A549 (cell line): ENCODE results near the gene GDPD3. TPM values are rescaled to one million over a fixed set of nuclear protein-coding genes. Genes with fewer than 3 reads are reported as not detected.

Source experiments
- ATAC-seq, 2 experiments: fragments of 200-7000 bp in 1 of 2; fragments of >200 bp in 1 of 2; cut with Nextera tagmentation in 1 of 2; cut with Tn5 transposase in 1 of 2; 3 replicates each; pipeline versions ENCODE4 v1.8.0 to v1.9.1; 2018 to 2020; ENCODE audit warnings: mild to moderate bottlenecking in 1 of 2, moderate library complexity in 1 of 2
- CTCF ChIA-PET: fragments of 300-600 bp; sonication (Branson Sonifier 250); formaldehyde crosslinking; extraction: SDS; loops from one replicate; lab custom pipeline; 2021; ENCODE audit warnings: antibody characterized with exemption, inconsistent platforms; lab: Yijun Ruan, JAX
- POLR2A ChIA-PET: fragments of 350-600 bp; formaldehyde crosslinking; extraction: SDS; loops from one replicate; lab custom pipeline; 2021; ENCODE audit warnings: antibody characterized with exemption, inconsistent platforms; lab: Yijun Ruan, JAX
- DNase-seq, 2 experiments: peaks; one replicate each; pipeline versions ENCODE4 v3.0.0 to v3.0.0-alpha.2; 2011 to 2016; ENCODE audit warnings: low read depth in 1 of 2, low spot score in 1 of 2
- FAIRE-seq: peaks from 2 replicates; lab custom pipeline; 2011; peaks lifted over from hg19 to GRCh38; lab: Jason Lieb, UNC
- H3K27ac ChIP-seq, 2 experiments: fragments of >200 bp; sonication (Bioruptor Twin); formaldehyde crosslinking; 3 replicates each; pipeline ENCODE4 v1.5.1; 2016 to 2017
- H3K4me1 ChIP-seq: fragments of >200 bp; sonication (Bioruptor Twin); formaldehyde crosslinking; 3 replicates; pipeline ENCODE4 v1.6.1; 2016
- H3K4me2 ChIP-seq: fragments of >200 bp; sonication (Bioruptor Twin); formaldehyde crosslinking; 3 replicates; pipeline ENCODE4 v1.6.1; 2016
- H3K4me3 ChIP-seq: fragments of >200 bp; sonication (Bioruptor Twin); formaldehyde crosslinking; 3 replicates; pipeline ENCODE4 v1.5.1; 2016
- H3K9me3 ChIP-seq: fragments of >200 bp; sonication (Bioruptor Twin); formaldehyde crosslinking; 3 replicates; pipeline ENCODE4 v1.6.1; 2016
- BHLHE40 ChIP-seq: IDR thresholded peaks from 2 replicates; pipeline ENCODE4 v1.6.1; 2012; ENCODE audit warnings: low read depth, low read length, inconsistent platforms
- CBX2 ChIP-seq: fragments of 200-600 bp; sonication (generic); IDR thresholded peaks from 2 replicates; pipeline ENCODE4 v1.6.1; 2016; ENCODE audit warnings: low read depth, mild to moderate bottlenecking, borderline replicate concordance
- EHMT2 ChIP-seq: fragments of 200-600 bp; sonication (generic); IDR thresholded peaks from 2 replicates; pipeline ENCODE4 v1.6.1; 2016; ENCODE audit warnings: antibody characterized with exemption, low read depth, mild to moderate bottlenecking, moderate library complexity
- FOSL2 ChIP-seq, 2 experiments: fragments of 450-650 bp in 1 of 2; fragments of >200 bp in 1 of 2; sonication (Bioruptor Twin) in 1 of 2; formaldehyde crosslinking; IDR thresholded peaks; 2 replicates each; pipeline versions ENCODE4 v1.5.0 to v1.6.1; 2016 to 2020; ENCODE audit warnings: mild to moderate bottlenecking in 1 of 2, moderate library complexity in 1 of 2
- HEYL ChIP-seq: fragments of 250-450 bp; sonication (Bioruptor Pico); IDR thresholded peaks from 2 replicates; pipeline ENCODE4 v1.8.0; 2021; ENCODE audit warnings: mild to moderate bottlenecking, moderate library complexity
- HOXB5 ChIP-seq: fragments of 250-450 bp; sonication (Bioruptor Pico); IDR thresholded peaks from 2 replicates; pipeline ENCODE4 v1.5.0; 2020; ENCODE audit warnings: mild to moderate bottlenecking, moderate library complexity
- MAFK ChIP-seq: fragments of 450-650 bp; IDR thresholded peaks from 2 replicates; pipeline ENCODE4 v1.6.1; 2014; ENCODE audit not compliant: partially characterized antibody
- MYC ChIP-seq: IDR thresholded peaks from 2 replicates; pipeline ENCODE4 v1.6.1; 2012; ENCODE audit warnings: mild to moderate bottlenecking, inconsistent platforms, low read length, improper control_type of control experiment, borderline replicate concordance
- NFE2L2 ChIP-seq: fragments of 150-350 bp; conservative IDR thresholded peaks from 2 replicates; pipeline ENCODE4 v1.6.1; 2014; ENCODE audit warnings: low read length
- NPAS2 ChIP-seq: fragments of 250-450 bp; sonication (Bioruptor Pico); IDR thresholded peaks from 2 replicates; pipeline ENCODE4 v1.8.0; 2022; ENCODE audit warnings: mild to moderate bottlenecking, moderate library complexity, borderline replicate concordance
- PHF8 ChIP-seq: fragments of 200-600 bp; sonication (generic); IDR thresholded peaks from 2 replicates; pipeline ENCODE4 v1.6.1; 2016; ENCODE audit warnings: low read depth, mild to moderate bottlenecking, antibody characterized with exemption, moderate library complexity, borderline replicate concordance
- POLR2AphosphoS2 ChIP-seq: conservative IDR thresholded peaks from 2 replicates; pipeline ENCODE4 v1.6.1; 2012; ENCODE audit warnings: low read length, improper control_type of control experiment, inconsistent platforms
- RCOR1 ChIP-seq: fragments of 150-350 bp; IDR thresholded peaks from 2 replicates; pipeline ENCODE4 v1.6.1; 2014; ENCODE audit warnings: antibody characterized with exemption, low read length, low read depth
- SMC3 ChIP-seq: fragments of >200 bp; sonication (Bioruptor Twin); formaldehyde crosslinking; IDR thresholded peaks from 3 replicates; pipeline ENCODE4 v1.6.1; 2018; ENCODE audit warnings: inconsistent platforms
- SREBF2 ChIP-seq: fragments of 450-650 bp; IDR thresholded peaks from 2 replicates; pipeline ENCODE4 v1.6.1; 2014; ENCODE audit warnings: mild to moderate bottlenecking, moderate library complexity
- ZNF302 ChIP-seq: fragments of 250-450 bp; sonication (Bioruptor Pico); IDR thresholded peaks from 2 replicates; pipeline ENCODE4 v1.9.0; 2021; ENCODE audit warnings: inconsistent platforms, mild to moderate bottlenecking, moderate library complexity
- WGBS: methylation state at CpG from one replicate; pipeline ENCODE4 v1.1.6; 2017; ENCODE audit errors: missing lambda C conversion rate; 5-methylcytosine and 5-hydroxymethylcytosine counted together
- polyA plus RNA-seq, 4 experiments: library from polyadenylated mRNA; depleted of rRNA in 3 of 4; stranded (reverse); fragments of >200 nt; fragmentation: RNase III in 1 of 4; extraction: RNeasy Plus Mini Kit Qiagen cat#74134 plus additional on column Dnase treatment in 1 of 4; gene quantifications; 2 replicates in 3 of 4; 3 replicates in 1 of 4; pipeline ENCODE4 v1.2.3, GENCODE V29; 2011 to 2017
- TF ChIP-seq, protein P1 (sequence below): fragments of 250-450 bp; sonication (Bioruptor Pico); IDR thresholded peaks from 2 replicates; pipeline ENCODE4 v1.5.0; 2020; ENCODE audit warnings: low read depth, mild to moderate bottlenecking, moderate library complexity
- TF ChIP-seq, protein P2 (sequence below): fragments of >200 bp; sonication (Bioruptor Twin); formaldehyde crosslinking; IDR thresholded peaks from 3 replicates; pipeline ENCODE4 v1.6.1; 2016
- TF ChIP-seq, protein P3 (sequence below): fragments of 150-350 bp; IDR thresholded peaks from 2 replicates; pipeline ENCODE4 v1.6.1; 2014; ENCODE audit warnings: low read depth, mild to moderate bottlenecking, low read length
- TF ChIP-seq, protein P4 (sequence below): fragments of >200 bp; sonication (Bioruptor Twin); formaldehyde crosslinking; IDR thresholded peaks from 3 replicates; pipeline ENCODE4 v1.5.1; 2016
- TF ChIP-seq, protein P5 (sequence below): IDR thresholded peaks from 2 replicates; pipeline ENCODE4 v1.6.1; 2012; ENCODE audit warnings: low read depth, borderline replicate concordance
- TF ChIP-seq, protein P6 (sequence below): fragments of >200 bp; sonication (Bioruptor Twin); formaldehyde crosslinking; IDR thresholded peaks from 2 replicates; pipeline ENCODE4 v1.6.1; 2016
- TF ChIP-seq, protein P7 (sequence below): fragments of 200-600 bp; sonication (generic); IDR thresholded peaks from 2 replicates; pipeline ENCODE4 v1.6.1; 2016; ENCODE audit warnings: antibody characterized with exemption, mild to moderate bottlenecking, moderate library complexity

Gene GDPD3
- polyA plus RNA-seq, 2 of the 4 experiments (the other 2 are of a cell fraction): 0.58 to 1.8 TPM

DNA sequence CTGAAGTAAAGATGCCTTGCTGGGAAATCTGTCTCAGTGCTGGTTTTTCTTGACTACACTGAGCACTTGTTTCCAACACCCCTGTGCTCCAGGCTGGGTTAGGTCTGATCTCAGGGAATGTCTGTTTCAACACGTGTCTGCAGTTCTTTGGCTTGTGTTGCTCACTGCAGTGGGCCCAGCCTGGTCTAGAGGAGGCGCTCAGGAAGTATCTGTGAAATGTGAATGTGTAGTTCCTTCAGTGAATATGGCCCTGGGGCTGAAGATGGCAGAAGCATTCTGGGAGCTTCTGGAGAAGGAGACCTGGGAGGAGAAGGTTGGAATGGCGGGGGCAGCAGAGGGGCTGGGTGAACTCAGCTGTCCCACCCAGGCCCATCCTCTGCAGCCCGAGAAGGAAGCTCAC lies 9.2 kb downstream of the GDPD3 start:
- Histone ChIP-seq H3K9me3 (no peaks in the 10 kb centered on the region), H3K27ac (no peak overlapping the region), H3K4me1 (no peaks in the 10 kb centered on the region), H3K4me2 (no peak overlapping the region), H3K4me3 (no peak overlapping the region)
- FAIRE-seq (no peak), ATAC-seq (no peak), DNase-seq (no peak)
- TF ChIP-seq POLR2AphosphoS2 (no peak), ZNF302 (CRISPR knock-in tag) (no peak), FOSL2 (IDR thresholded peaks at IDR 0.05) (no peak), FOSL2 (CRISPR knock-in tag; IDR thresholded peaks at IDR 0.05) (no peak), BHLHE40 (no peak), SREBF2 (no peak), RCOR1 (no peak), NPAS2 (CRISPR knock-in tag) (no peak), MYC (no peak), CBX2 (no peak), PHF8 (no peak), NFE2L2 (no peak), HOXB5 (no peak), EHMT2 (no peak)
- TF ChIP-seq, protein P1, sequence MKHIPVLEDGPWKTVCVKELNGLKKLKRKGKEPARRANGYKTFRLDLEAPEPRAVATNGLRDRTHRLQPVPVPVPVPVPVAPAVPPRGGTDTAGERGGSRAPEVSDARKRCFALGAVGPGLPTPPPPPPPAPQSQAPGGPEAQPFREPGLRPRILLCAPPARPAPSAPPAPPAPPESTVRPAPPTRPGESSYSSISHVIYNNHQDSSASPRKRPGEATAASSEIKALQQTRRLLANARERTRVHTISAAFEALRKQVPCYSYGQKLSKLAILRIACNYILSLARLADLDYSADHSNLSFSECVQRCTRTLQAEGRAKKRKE (CRISPR knock-in tag): no peak
- TF ChIP-seq, protein P2, sequence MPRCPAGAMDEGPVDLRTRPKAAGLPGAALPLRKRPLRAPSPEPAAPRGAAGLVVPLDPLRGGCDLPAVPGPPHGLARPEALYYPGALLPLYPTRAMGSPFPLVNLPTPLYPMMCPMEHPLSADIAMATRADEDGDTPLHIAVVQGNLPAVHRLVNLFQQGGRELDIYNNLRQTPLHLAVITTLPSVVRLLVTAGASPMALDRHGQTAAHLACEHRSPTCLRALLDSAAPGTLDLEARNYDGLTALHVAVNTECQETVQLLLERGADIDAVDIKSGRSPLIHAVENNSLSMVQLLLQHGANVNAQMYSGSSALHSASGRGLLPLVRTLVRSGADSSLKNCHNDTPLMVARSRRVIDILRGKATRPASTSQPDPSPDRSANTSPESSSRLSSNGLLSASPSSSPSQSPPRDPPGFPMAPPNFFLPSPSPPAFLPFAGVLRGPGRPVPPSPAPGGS: no peak
- TF ChIP-seq, protein P3, sequence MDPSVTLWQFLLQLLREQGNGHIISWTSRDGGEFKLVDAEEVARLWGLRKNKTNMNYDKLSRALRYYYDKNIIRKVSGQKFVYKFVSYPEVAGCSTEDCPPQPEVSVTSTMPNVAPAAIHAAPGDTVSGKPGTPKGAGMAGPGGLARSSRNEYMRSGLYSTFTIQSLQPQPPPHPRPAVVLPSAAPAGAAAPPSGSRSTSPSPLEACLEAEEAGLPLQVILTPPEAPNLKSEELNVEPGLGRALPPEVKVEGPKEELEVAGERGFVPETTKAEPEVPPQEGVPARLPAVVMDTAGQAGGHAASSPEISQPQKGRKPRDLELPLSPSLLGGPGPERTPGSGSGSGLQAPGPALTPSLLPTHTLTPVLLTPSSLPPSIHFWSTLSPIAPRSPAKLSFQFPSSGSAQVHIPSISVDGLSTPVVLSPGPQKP: no peak
- ChIA-PET POLR2A (no interaction called here), CTCF (interaction anchor here (0.8 to 7.5 kb wide), 4 partner anchors 9 to 305 kb away, joined by 4 to 80 read pairs (median 34); partner anchors contain the start of genes GDPD3 and TBX6)
- WGBS: 91% methylated on average over 4 of the region's 4 CpGs

DNA sequence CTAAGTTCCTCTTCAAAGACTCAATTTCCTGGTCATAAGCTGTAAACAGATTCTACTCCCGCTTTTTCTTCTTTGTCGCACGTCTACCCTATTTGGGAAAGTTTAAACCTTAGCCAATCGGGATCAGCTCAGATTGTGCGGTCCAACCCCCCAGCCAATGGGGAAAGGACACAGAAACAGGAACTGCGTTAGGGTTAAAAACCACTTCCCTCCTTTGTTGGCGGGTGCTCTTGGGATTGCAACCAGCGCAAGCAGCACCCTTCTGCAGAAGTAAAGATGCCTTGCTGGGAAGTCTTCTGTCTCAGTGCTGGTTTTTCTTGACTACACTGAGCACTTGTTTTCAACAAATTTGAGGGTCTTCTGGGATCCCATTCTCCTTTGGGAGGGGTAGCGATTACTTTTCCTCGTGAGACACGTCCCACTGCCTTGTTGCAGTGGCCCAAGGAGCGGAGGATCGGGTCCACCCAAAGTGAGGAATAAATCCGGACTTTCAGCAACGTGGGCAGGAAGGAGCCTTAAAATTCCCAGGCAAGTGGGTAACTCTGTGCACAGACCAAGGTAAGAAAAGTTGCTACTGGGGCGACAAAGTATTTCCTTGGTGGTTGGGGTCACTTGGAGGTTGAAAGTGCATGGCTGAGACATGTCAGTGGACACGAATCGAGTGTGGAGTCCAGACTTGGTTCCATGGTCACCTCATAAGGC lies 16.3 kb downstream of the GDPD3 start:
- ATAC-seq: no peak
- Histone ChIP-seq H3K27ac (peak overlapping the region; percentile 76 to 96; a peak in 5 of 6 replicates), H3K9me3 (0 out of 3 replicates have a peak, but pooled peaks cover 9% of the 10 kb centered on the region), H3K4me1 (peaks cover 14% of the 10 kb centered on the region; the same call in 1 of the 3 replicates), H3K4me3 (no peak overlapping the region), H3K4me2 (peak overlapping the region; percentile 90; the same call in 2 of the 3 replicates)
- CTCF ChIA-PET: interaction anchor here (7.8 kb wide), 1 partner anchor 19 kb away, joined by 153 read pairs; the partner anchor contains the start of gene GDPD3
- no peak for FAIRE-seq
- POLR2A ChIA-PET: interaction anchor here (0.5 to 1.7 kb wide), 2 partner anchors 32 to 86 kb away, joined by 3 to 8 read pairs; partner anchors contain the start of genes ALDOA and CORO1A
- 95% methylated on average over 18 of the region's 18 CpGs for WGBS
- no peak for DNase-seq
- TF ChIP-seq, protein P4, sequence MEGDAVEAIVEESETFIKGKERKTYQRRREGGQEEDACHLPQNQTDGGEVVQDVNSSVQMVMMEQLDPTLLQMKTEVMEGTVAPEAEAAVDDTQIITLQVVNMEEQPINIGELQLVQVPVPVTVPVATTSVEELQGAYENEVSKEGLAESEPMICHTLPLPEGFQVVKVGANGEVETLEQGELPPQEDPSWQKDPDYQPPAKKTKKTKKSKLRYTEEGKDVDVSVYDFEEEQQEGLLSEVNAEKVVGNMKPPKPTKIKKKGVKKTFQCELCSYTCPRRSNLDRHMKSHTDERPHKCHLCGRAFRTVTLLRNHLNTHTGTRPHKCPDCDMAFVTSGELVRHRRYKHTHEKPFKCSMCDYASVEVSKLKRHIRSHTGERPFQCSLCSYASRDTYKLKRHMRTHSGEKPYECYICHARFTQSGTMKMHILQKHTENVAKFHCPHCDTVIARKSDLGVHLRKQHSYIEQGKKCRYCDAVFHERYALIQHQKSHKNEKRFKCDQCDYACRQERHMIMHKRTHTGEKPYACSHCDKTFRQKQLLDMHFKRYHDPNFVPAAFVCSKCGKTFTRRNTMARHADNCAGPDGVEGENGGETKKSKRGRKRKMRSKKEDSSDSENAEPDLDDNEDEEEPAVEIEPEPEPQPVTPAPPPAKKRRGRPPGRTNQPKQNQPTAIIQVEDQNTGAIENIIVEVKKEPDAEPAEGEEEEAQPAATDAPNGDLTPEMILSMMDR: no peak
- TF ChIP-seq MYC (no peak), HEYL (CRISPR knock-in tag) (no peak), SMC3 (no peak), NFE2L2 (no peak), MAFK (no peak)
- TF ChIP-seq, protein P3: no peak
- TF ChIP-seq, protein P5, sequence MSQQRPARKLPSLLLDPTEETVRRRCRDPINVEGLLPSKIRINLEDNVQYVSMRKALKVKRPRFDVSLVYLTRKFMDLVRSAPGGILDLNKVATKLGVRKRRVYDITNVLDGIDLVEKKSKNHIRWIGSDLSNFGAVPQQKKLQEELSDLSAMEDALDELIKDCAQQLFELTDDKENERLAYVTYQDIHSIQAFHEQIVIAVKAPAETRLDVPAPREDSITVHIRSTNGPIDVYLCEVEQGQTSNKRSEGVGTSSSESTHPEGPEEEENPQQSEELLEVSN: no peak
- TF ChIP-seq, protein P6, sequence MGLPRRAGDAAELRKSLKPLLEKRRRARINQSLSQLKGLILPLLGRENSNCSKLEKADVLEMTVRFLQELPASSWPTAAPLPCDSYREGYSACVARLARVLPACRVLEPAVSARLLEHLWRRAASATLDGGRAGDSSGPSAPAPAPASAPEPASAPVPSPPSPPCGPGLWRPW: no peak
- TF ChIP-seq, protein P7, sequence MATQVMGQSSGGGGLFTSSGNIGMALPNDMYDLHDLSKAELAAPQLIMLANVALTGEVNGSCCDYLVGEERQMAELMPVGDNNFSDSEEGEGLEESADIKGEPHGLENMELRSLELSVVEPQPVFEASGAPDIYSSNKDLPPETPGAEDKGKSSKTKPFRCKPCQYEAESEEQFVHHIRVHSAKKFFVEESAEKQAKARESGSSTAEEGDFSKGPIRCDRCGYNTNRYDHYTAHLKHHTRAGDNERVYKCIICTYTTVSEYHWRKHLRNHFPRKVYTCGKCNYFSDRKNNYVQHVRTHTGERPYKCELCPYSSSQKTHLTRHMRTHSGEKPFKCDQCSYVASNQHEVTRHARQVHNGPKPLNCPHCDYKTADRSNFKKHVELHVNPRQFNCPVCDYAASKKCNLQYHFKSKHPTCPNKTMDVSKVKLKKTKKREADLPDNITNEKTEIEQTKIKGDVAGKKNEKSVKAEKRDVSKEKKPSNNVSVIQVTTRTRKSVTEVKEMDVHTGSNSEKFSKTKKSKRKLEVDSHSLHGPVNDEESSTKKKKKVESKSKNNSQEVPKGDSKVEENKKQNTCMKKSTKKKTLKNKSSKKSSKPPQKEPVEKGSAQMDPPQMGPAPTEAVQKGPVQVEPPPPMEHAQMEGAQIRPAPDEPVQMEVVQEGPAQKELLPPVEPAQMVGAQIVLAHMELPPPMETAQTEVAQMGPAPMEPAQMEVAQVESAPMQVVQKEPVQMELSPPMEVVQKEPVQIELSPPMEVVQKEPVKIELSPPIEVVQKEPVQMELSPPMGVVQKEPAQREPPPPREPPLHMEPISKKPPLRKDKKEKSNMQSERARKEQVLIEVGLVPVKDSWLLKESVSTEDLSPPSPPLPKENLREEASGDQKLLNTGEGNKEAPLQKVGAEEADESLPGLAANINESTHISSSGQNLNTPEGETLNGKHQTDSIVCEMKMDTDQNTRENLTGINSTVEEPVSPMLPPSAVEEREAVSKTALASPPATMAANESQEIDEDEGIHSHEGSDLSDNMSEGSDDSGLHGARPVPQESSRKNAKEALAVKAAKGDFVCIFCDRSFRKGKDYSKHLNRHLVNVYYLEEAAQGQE: no peak
